A549 (cell line): Measurements from ENCODE around the gene TEX2. TPM values are rescaled to one million over a fixed set of nuclear protein-coding genes. Genes with fewer than 3 reads are reported as not detected.
A peak's percentile ranks its signal among the peaks of the same experiment; 100 is the strongest.

Experiments
- ATAC-seq, 2 experiments: fragments of 200-7000 bp in 1 of 2; fragments of >200 bp in 1 of 2; cut with Nextera tagmentation in 1 of 2; cut with Tn5 transposase in 1 of 2; 3 replicates each; pipeline versions ENCODE4 v1.8.0 to v1.9.1; 2018 to 2020; ENCODE audit warnings: mild to moderate bottlenecking in 1 of 2, moderate library complexity in 1 of 2
- CTCF ChIA-PET: fragments of 300-600 bp; sonication (Branson Sonifier 250); formaldehyde crosslinking; extraction: SDS; loops from one replicate; lab custom pipeline; 2021; ENCODE audit warnings: antibody characterized with exemption, inconsistent platforms; lab: Yijun Ruan, JAX
- POLR2A ChIA-PET: fragments of 350-600 bp; formaldehyde crosslinking; extraction: SDS; loops from one replicate; lab custom pipeline; 2021; ENCODE audit warnings: antibody characterized with exemption, inconsistent platforms; lab: Yijun Ruan, JAX
- DNase-seq, 2 experiments: peaks; one replicate each; pipeline versions ENCODE4 v3.0.0 to v3.0.0-alpha.2; 2011 to 2016; ENCODE audit warnings: low read depth in 1 of 2, low spot score in 1 of 2
- FAIRE-seq: peaks from 2 replicates; lab custom pipeline; 2011; peaks lifted over from hg19 to GRCh38; lab: Jason Lieb, UNC
- H3K27ac ChIP-seq, 2 experiments: fragments of >200 bp; sonication (Bioruptor Twin); formaldehyde crosslinking; 3 replicates each; pipeline ENCODE4 v1.5.1; 2016 to 2017
- H3K4me1 ChIP-seq: fragments of >200 bp; sonication (Bioruptor Twin); formaldehyde crosslinking; 3 replicates; pipeline ENCODE4 v1.6.1; 2016
- H3K4me2 ChIP-seq: fragments of >200 bp; sonication (Bioruptor Twin); formaldehyde crosslinking; 3 replicates; pipeline ENCODE4 v1.6.1; 2016
- H3K4me3 ChIP-seq: fragments of >200 bp; sonication (Bioruptor Twin); formaldehyde crosslinking; 3 replicates; pipeline ENCODE4 v1.5.1; 2016
- H3K9me3 ChIP-seq: fragments of >200 bp; sonication (Bioruptor Twin); formaldehyde crosslinking; 3 replicates; pipeline ENCODE4 v1.6.1; 2016
- CBX2 ChIP-seq: fragments of 200-600 bp; sonication (generic); IDR thresholded peaks from 2 replicates; pipeline ENCODE4 v1.6.1; 2016; ENCODE audit warnings: low read depth, mild to moderate bottlenecking, borderline replicate concordance
- CBX8 ChIP-seq: fragments of 200-600 bp; sonication (generic); IDR thresholded peaks from 2 replicates; pipeline ENCODE4 v1.6.1; 2016
- CEBPB ChIP-seq, 2 experiments: fragments of >200 bp in 1 of 2; sonication (Bioruptor Twin) in 1 of 2; formaldehyde crosslinking in 1 of 2; IDR thresholded peaks; 2 replicates each; pipeline ENCODE4 v1.6.1; 2012 to 2016
- CHD4 ChIP-seq: fragments of 200-600 bp; sonication (generic); IDR thresholded peaks from 2 replicates; pipeline ENCODE4 v1.6.1; 2016; ENCODE audit warnings: antibody characterized with exemption, mild to moderate bottlenecking, borderline replicate concordance
- EHF ChIP-seq: fragments of 250-450 bp; sonication (Bioruptor Pico); IDR thresholded peaks from 2 replicates; pipeline ENCODE4 v1.5.0; 2020; ENCODE audit warnings: mild to moderate bottlenecking
- EHMT2 ChIP-seq: fragments of 200-600 bp; sonication (generic); IDR thresholded peaks from 2 replicates; pipeline ENCODE4 v1.6.1; 2016; ENCODE audit warnings: antibody characterized with exemption, low read depth, mild to moderate bottlenecking, moderate library complexity
- EP300 ChIP-seq, 2 experiments: fragments of >200 bp; sonication (Bioruptor Twin); formaldehyde crosslinking; IDR thresholded peaks; 2 replicates in 1 of 2; 3 replicates in 1 of 2; pipeline ENCODE4 v1.6.1; 2016 to 2017
- HDAC2 ChIP-seq: fragments of 200-600 bp; sonication (generic); IDR thresholded peaks from 2 replicates; pipeline ENCODE4 v1.6.1; 2016
- HOXA7 ChIP-seq: fragments of 250-450 bp; sonication (Bioruptor Pico); IDR thresholded peaks from 2 replicates; pipeline ENCODE4 v1.5.0; 2020; ENCODE audit warnings: mild to moderate bottlenecking, moderate library complexity
- JUN ChIP-seq, 2 experiments: fragments of >200 bp; sonication (Bioruptor Twin); formaldehyde crosslinking; IDR thresholded peaks; 2 replicates in 1 of 2; 3 replicates in 1 of 2; pipeline ENCODE4 v1.6.1; 2016 to 2017
- JUNB ChIP-seq: fragments of >200 bp; sonication (Bioruptor Twin); formaldehyde crosslinking; IDR thresholded peaks from 2 replicates; pipeline ENCODE4 v1.6.1; 2016
- KDM1A ChIP-seq: fragments of 200-600 bp; sonication (generic); IDR thresholded peaks from 2 replicates; pipeline ENCODE4 v1.6.1; 2016; ENCODE audit warnings: low read depth, mild to moderate bottlenecking
- MAFK ChIP-seq: fragments of 450-650 bp; IDR thresholded peaks from 2 replicates; pipeline ENCODE4 v1.6.1; 2014; ENCODE audit not compliant: partially characterized antibody
- MAZ ChIP-seq: fragments of 150-350 bp; IDR thresholded peaks from 2 replicates; pipeline ENCODE4 v1.6.1; 2014; ENCODE audit warnings: antibody characterized with exemption, low read depth, low read length, borderline replicate concordance
- NFE2L2 ChIP-seq: fragments of 150-350 bp; conservative IDR thresholded peaks from 2 replicates; pipeline ENCODE4 v1.6.1; 2014; ENCODE audit warnings: low read length
- NR3C1 ChIP-seq: fragments of >200 bp; sonication (Bioruptor Twin); formaldehyde crosslinking; IDR thresholded peaks from 3 replicates; pipeline ENCODE4 v1.6.1; 2017
- PHF8 ChIP-seq: fragments of 200-600 bp; sonication (generic); IDR thresholded peaks from 2 replicates; pipeline ENCODE4 v1.6.1; 2016; ENCODE audit warnings: low read depth, mild to moderate bottlenecking, antibody characterized with exemption, moderate library complexity, borderline replicate concordance
- POLR2AphosphoS2 ChIP-seq: conservative IDR thresholded peaks from 2 replicates; pipeline ENCODE4 v1.6.1; 2012; ENCODE audit warnings: low read length, improper control_type of control experiment, inconsistent platforms
- RARB ChIP-seq: fragments of 250-450 bp; sonication (Bioruptor Pico); IDR thresholded peaks from 2 replicates; pipeline ENCODE4 v1.8.0; 2021; ENCODE audit warnings: mild to moderate bottlenecking, moderate library complexity
- RCOR1 ChIP-seq: fragments of 150-350 bp; IDR thresholded peaks from 2 replicates; pipeline ENCODE4 v1.6.1; 2014; ENCODE audit warnings: antibody characterized with exemption, low read length, low read depth
- RNF2 ChIP-seq: fragments of 200-600 bp; sonication (generic); IDR thresholded peaks from 2 replicates; pipeline ENCODE4 v1.6.1; 2016; ENCODE audit warnings: low read depth, mild to moderate bottlenecking, antibody characterized with exemption, moderate library complexity, borderline replicate concordance
- TFCP2L1 ChIP-seq: fragments of 250-450 bp; sonication (Bioruptor Pico); IDR thresholded peaks from 2 replicates; pipeline ENCODE4 v1.5.0; 2021; ENCODE audit warnings: mild to moderate bottlenecking
- TP53 ChIP-seq: fragments of 250-450 bp; sonication (Bioruptor Pico); IDR thresholded peaks from 2 replicates; pipeline ENCODE4 v1.5.0; 2021; ENCODE audit warnings: mild to moderate bottlenecking, moderate library complexity
- ZC3H11A ChIP-seq: fragments of 450-650 bp; IDR thresholded peaks from 2 replicates; pipeline ENCODE4 v1.6.1; 2014; ENCODE audit warnings: antibody characterized with exemption, mild to moderate bottlenecking
- ZFP36 ChIP-seq: fragments of 450-650 bp; IDR thresholded peaks from 2 replicates; pipeline ENCODE4 v1.6.1; 2014; ENCODE audit warnings: borderline replicate concordance; ENCODE audit not compliant: partially characterized antibody
- ZNF302 ChIP-seq: fragments of 250-450 bp; sonication (Bioruptor Pico); IDR thresholded peaks from 2 replicates; pipeline ENCODE4 v1.9.0; 2021; ENCODE audit warnings: inconsistent platforms, mild to moderate bottlenecking, moderate library complexity
- WGBS: methylation state at CpG from one replicate; pipeline ENCODE4 v1.1.6; 2017; ENCODE audit errors: missing lambda C conversion rate; 5-methylcytosine and 5-hydroxymethylcytosine counted together
- polyA plus RNA-seq, 4 experiments: library from polyadenylated mRNA; depleted of rRNA in 3 of 4; stranded (reverse); fragments of >200 nt; fragmentation: RNase III in 1 of 4; extraction: RNeasy Plus Mini Kit Qiagen cat#74134 plus additional on column Dnase treatment in 1 of 4; gene quantifications; 2 replicates in 3 of 4; 3 replicates in 1 of 4; pipeline ENCODE4 v1.2.3, GENCODE V29; 2011 to 2017
- TF ChIP-seq, protein P1 (sequence below): IDR thresholded peaks from 2 replicates; pipeline ENCODE4 v1.6.1; 2012
- TF ChIP-seq, protein P2 (sequence below): fragments of >200 bp; sonication (Bioruptor Twin); formaldehyde crosslinking; IDR thresholded peaks from 2 replicates; pipeline ENCODE4 v1.6.1; 2016
- TF ChIP-seq, protein P3 (sequence below): fragments of 200-600 bp; sonication (generic); IDR thresholded peaks from 2 replicates; pipeline ENCODE4 v1.6.1; 2016; ENCODE audit warnings: antibody characterized with exemption, mild to moderate bottlenecking, moderate library complexity
- TF ChIP-seq, protein P4 (sequence below): fragments of >200 bp; sonication (Bioruptor Twin); formaldehyde crosslinking; IDR thresholded peaks from 3 replicates; pipeline ENCODE4 v1.6.1; 2016
- TF ChIP-seq, protein P5 (sequence below): fragments of 150-350 bp; IDR thresholded peaks from 2 replicates; pipeline ENCODE4 v1.6.1; 2014; ENCODE audit warnings: low read depth, mild to moderate bottlenecking, low read length
- TF ChIP-seq, protein P6 (sequence below): fragments of 450-650 bp; IDR thresholded peaks from 2 replicates; pipeline ENCODE4 v1.6.1; 2014; ENCODE audit warnings: antibody characterized with exemption
- TF ChIP-seq, protein P7 (sequence below): fragments of 250-450 bp; sonication (Bioruptor Pico); IDR thresholded peaks from 2 replicates; pipeline ENCODE4 v1.5.0; 2020; ENCODE audit warnings: low read depth, mild to moderate bottlenecking, moderate library complexity

The TEX2 gene
- polyA plus RNA-seq, 2 of the 4 experiments (the other 2 are of a cell fraction): 9.3 to 16.2 TPM

DNA sequence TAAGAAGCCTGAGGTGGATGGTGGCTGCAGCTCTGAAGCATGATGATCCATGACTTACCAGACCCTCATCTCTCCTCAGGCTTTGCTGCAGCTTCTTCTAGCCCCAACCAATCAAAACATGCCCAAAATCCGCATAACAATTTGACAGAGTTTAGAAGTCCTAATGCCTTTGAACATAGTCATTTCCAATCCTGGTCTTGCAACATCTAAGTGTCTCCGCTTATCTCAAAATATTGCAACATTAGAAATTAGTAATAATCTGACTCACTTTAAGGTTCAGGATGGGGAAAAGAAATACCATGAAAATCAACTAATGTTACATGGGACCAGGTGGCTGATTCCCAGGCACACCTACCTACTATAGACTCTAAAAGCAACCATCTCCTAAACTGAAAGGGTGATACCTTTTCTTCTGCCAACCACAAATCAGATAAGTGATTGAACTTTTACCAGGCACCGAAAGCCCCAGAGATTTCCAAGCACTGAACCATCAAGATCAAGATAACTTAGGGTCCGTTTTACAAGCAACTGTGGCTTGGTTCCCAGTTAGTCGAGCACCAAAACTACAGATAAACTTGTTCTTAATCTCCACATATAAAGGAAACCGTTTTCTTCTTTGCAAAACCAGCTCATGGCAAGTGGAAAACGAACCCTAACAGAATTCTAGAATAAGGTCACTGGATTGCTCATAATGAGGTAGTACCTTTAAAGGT is 147.1 kb downstream of the TEX2 start:
- 63% methylated on average over 7 of the region's 7 CpGs for WGBS
- FAIRE-seq: no peak
- Histone ChIP-seq H3K4me3 (no peak overlapping the region), H3K4me1 (peaks cover 48% of the 10 kb centered on the region), H3K27ac (peak overlapping the region; percentile 19 to 47; a peak in 4 of 6 replicates), H3K4me2 (peak overlapping the region; percentile 32), H3K9me3 (no peaks in the 10 kb centered on the region)
- CTCF ChIA-PET: interaction anchor here (0.7 to 29.0 kb wide), 5 partner anchors 18 to 85 kb away, joined by 3 to 863 read pairs (median 10); no protein-coding TSS in a partner anchor
- ATAC-seq: peak; percentile 53 to 69; a peak in 5 of 6 replicates
- POLR2A ChIA-PET: interaction anchor here (0.6 to 1.2 kb wide), 4 partner anchors 14 to 188 kb away, joined by 3 to 7 read pairs (median 5); partner anchors contain the start of gene ERN1
- peak; percentile 30 to 34 for DNase-seq
- no peak for TF ChIP-seq NR3C1
- no peak for TF ChIP-seq KDM1A
- no peak for TF ChIP-seq TP53 (CRISPR knock-in tag)
- no peak for TF ChIP-seq CHD4
- TF ChIP-seq, protein P1, sequence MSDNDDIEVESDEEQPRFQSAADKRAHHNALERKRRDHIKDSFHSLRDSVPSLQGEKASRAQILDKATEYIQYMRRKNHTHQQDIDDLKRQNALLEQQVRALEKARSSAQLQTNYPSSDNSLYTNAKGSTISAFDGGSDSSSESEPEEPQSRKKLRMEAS: no peak
- TF ChIP-seq, protein P2, sequence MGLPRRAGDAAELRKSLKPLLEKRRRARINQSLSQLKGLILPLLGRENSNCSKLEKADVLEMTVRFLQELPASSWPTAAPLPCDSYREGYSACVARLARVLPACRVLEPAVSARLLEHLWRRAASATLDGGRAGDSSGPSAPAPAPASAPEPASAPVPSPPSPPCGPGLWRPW: peak; percentile 87
- no peak for TF ChIP-seq ZC3H11A
- no peak for TF ChIP-seq EHMT2
- TF ChIP-seq PHF8: no peak
- no peak for TF ChIP-seq RNF2
- TF ChIP-seq, protein P3, sequence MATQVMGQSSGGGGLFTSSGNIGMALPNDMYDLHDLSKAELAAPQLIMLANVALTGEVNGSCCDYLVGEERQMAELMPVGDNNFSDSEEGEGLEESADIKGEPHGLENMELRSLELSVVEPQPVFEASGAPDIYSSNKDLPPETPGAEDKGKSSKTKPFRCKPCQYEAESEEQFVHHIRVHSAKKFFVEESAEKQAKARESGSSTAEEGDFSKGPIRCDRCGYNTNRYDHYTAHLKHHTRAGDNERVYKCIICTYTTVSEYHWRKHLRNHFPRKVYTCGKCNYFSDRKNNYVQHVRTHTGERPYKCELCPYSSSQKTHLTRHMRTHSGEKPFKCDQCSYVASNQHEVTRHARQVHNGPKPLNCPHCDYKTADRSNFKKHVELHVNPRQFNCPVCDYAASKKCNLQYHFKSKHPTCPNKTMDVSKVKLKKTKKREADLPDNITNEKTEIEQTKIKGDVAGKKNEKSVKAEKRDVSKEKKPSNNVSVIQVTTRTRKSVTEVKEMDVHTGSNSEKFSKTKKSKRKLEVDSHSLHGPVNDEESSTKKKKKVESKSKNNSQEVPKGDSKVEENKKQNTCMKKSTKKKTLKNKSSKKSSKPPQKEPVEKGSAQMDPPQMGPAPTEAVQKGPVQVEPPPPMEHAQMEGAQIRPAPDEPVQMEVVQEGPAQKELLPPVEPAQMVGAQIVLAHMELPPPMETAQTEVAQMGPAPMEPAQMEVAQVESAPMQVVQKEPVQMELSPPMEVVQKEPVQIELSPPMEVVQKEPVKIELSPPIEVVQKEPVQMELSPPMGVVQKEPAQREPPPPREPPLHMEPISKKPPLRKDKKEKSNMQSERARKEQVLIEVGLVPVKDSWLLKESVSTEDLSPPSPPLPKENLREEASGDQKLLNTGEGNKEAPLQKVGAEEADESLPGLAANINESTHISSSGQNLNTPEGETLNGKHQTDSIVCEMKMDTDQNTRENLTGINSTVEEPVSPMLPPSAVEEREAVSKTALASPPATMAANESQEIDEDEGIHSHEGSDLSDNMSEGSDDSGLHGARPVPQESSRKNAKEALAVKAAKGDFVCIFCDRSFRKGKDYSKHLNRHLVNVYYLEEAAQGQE: no peak
- no peak for TF ChIP-seq EHF (CRISPR knock-in tag)
- TF ChIP-seq, protein P4, sequence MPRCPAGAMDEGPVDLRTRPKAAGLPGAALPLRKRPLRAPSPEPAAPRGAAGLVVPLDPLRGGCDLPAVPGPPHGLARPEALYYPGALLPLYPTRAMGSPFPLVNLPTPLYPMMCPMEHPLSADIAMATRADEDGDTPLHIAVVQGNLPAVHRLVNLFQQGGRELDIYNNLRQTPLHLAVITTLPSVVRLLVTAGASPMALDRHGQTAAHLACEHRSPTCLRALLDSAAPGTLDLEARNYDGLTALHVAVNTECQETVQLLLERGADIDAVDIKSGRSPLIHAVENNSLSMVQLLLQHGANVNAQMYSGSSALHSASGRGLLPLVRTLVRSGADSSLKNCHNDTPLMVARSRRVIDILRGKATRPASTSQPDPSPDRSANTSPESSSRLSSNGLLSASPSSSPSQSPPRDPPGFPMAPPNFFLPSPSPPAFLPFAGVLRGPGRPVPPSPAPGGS: no peak
- TF ChIP-seq JUN (IDR thresholded peaks at IDR 0.05): peak; percentile 27 to 40; a peak in 1 of 5 replicates
- TF ChIP-seq NFE2L2: no peak
- no peak for TF ChIP-seq HDAC2
- TF ChIP-seq ZNF302 (CRISPR knock-in tag): no peak
- no peak for TF ChIP-seq TFCP2L1 (CRISPR knock-in tag)
- TF ChIP-seq RARB (CRISPR knock-in tag): no peak
- TF ChIP-seq HOXA7 (CRISPR knock-in tag): no peak
- no peak for TF ChIP-seq CBX8
- TF ChIP-seq, protein P5, sequence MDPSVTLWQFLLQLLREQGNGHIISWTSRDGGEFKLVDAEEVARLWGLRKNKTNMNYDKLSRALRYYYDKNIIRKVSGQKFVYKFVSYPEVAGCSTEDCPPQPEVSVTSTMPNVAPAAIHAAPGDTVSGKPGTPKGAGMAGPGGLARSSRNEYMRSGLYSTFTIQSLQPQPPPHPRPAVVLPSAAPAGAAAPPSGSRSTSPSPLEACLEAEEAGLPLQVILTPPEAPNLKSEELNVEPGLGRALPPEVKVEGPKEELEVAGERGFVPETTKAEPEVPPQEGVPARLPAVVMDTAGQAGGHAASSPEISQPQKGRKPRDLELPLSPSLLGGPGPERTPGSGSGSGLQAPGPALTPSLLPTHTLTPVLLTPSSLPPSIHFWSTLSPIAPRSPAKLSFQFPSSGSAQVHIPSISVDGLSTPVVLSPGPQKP: no peak
- no peak for TF ChIP-seq ZFP36
- peak; percentile 27 to 31; a peak in 2 of 5 replicates for TF ChIP-seq EP300 (IDR thresholded peaks at IDR 0.05)
- TF ChIP-seq, protein P6, sequence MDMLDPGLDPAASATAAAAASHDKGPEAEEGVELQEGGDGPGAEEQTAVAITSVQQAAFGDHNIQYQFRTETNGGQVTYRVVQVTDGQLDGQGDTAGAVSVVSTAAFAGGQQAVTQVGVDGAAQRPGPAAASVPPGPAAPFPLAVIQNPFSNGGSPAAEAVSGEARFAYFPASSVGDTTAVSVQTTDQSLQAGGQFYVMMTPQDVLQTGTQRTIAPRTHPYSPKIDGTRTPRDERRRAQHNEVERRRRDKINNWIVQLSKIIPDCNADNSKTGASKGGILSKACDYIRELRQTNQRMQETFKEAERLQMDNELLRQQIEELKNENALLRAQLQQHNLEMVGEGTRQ: no peak
- TF ChIP-seq, protein P7, sequence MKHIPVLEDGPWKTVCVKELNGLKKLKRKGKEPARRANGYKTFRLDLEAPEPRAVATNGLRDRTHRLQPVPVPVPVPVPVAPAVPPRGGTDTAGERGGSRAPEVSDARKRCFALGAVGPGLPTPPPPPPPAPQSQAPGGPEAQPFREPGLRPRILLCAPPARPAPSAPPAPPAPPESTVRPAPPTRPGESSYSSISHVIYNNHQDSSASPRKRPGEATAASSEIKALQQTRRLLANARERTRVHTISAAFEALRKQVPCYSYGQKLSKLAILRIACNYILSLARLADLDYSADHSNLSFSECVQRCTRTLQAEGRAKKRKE (CRISPR knock-in tag): no peak
- no peak for TF ChIP-seq POLR2AphosphoS2
- peak; percentile 92 to 97 for TF ChIP-seq CEBPB (IDR thresholded peaks at IDR 0.05)
- peak; percentile 88 for TF ChIP-seq JUNB
- TF ChIP-seq RCOR1: no peak
- TF ChIP-seq CBX2: no peak
- no peak for TF ChIP-seq MAZ
- no peak for TF ChIP-seq MAFK
